HCT116 (cell line): ENCODE measurements around the gene RACK1.

Source experiments
- CBX3 ChIP-seq: IDR thresholded peaks from 2 replicates; pipeline ENCODE4 v1.6.1; 2012; ENCODE audit warnings: low read depth
- CEBPB ChIP-seq: IDR thresholded peaks from 2 replicates; pipeline ENCODE4 v1.6.1; 2012; ENCODE audit warnings: low read depth
- EGR1 ChIP-seq: IDR thresholded peaks from 2 replicates; pipeline ENCODE4 v1.6.1; 2012; ENCODE audit warnings: low read depth
- JUND ChIP-seq: IDR thresholded peaks from 2 replicates; pipeline ENCODE4 v1.6.1; 2012
- POLR2A ChIP-seq: IDR thresholded peaks from 2 replicates; pipeline ENCODE4 v1.7.0; 2011; ENCODE audit warnings: borderline replicate concordance; ENCODE audit not compliant: insufficient read depth, insufficient read length; ENCODE audit errors: extremely low read depth
- TCF7L2 ChIP-seq: IDR thresholded peaks from 2 replicates; pipeline ENCODE4 v1.7.0; 2011; ENCODE audit warnings: borderline replicate concordance, inconsistent platforms; ENCODE audit not compliant: insufficient read depth, insufficient read length; ENCODE audit errors: extremely low read depth
- YY1 ChIP-seq: IDR thresholded peaks from 2 replicates; pipeline ENCODE4 v1.6.1; 2011; ENCODE audit warnings: low read length, low read depth, moderate library complexity, mild to moderate bottlenecking; ENCODE audit not compliant: insufficient replicate concordance; ENCODE audit errors: extremely low read depth
- TF ChIP-seq, protein P1 (sequence below): IDR thresholded peaks from 2 replicates; pipeline ENCODE4 v1.6.1; 2012; ENCODE audit warnings: low read depth
- TF ChIP-seq, protein P2 (sequence below), 3 experiments: fragments of 200-600 bp in 1 of 3; sonication (generic) in 1 of 3; IDR thresholded peaks in 2 of 3; conservative IDR thresholded peaks in 1 of 3; 2 replicates each; pipeline ENCODE4 v1.5.1; 2012 to 2017; ENCODE audit warnings: low read depth in 2 of 3, low read length in 2 of 3, antibody characterized with exemption in 1 of 3, borderline replicate concordance in 1 of 3, control low read depth in 1 of 3, mild to moderate bottlenecking in 1 of 3, mixed read lengths in 1 of 3, mixed run types in 1 of 3, moderate library complexity in 1 of 3; ENCODE audit not compliant: insufficient read depth in 1 of 3

DNA sequence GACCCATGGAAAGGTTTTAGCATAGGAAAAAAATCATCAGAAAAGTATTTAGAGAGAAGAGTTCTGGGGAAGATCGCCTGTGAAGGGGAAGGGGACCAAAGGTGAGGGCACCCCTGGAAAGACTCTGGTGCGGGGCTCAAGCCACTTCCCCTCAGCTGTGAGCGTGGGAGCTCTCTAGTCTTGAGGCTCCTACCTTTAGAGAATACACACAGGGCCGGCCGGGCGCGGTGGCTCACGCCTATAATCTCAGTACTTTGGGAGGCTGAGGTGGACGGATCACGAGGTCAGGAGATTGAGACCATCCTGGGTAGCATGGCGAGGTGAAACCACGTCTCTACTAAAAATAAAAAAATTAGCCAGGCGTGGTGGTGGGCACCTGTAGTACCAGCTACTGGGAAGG is 13.7 kb downstream of the RACK1 start:
- TF ChIP-seq, protein P1, sequence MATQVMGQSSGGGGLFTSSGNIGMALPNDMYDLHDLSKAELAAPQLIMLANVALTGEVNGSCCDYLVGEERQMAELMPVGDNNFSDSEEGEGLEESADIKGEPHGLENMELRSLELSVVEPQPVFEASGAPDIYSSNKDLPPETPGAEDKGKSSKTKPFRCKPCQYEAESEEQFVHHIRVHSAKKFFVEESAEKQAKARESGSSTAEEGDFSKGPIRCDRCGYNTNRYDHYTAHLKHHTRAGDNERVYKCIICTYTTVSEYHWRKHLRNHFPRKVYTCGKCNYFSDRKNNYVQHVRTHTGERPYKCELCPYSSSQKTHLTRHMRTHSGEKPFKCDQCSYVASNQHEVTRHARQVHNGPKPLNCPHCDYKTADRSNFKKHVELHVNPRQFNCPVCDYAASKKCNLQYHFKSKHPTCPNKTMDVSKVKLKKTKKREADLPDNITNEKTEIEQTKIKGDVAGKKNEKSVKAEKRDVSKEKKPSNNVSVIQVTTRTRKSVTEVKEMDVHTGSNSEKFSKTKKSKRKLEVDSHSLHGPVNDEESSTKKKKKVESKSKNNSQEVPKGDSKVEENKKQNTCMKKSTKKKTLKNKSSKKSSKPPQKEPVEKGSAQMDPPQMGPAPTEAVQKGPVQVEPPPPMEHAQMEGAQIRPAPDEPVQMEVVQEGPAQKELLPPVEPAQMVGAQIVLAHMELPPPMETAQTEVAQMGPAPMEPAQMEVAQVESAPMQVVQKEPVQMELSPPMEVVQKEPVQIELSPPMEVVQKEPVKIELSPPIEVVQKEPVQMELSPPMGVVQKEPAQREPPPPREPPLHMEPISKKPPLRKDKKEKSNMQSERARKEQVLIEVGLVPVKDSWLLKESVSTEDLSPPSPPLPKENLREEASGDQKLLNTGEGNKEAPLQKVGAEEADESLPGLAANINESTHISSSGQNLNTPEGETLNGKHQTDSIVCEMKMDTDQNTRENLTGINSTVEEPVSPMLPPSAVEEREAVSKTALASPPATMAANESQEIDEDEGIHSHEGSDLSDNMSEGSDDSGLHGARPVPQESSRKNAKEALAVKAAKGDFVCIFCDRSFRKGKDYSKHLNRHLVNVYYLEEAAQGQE, result no peak
- TF ChIP-seq CEBPB (no peak), EGR1 (no peak), YY1 (no peak), POLR2A (no peak), JUND (no peak), CBX3 (no peak), TCF7L2 (no peak)
- TF ChIP-seq, protein P2, sequence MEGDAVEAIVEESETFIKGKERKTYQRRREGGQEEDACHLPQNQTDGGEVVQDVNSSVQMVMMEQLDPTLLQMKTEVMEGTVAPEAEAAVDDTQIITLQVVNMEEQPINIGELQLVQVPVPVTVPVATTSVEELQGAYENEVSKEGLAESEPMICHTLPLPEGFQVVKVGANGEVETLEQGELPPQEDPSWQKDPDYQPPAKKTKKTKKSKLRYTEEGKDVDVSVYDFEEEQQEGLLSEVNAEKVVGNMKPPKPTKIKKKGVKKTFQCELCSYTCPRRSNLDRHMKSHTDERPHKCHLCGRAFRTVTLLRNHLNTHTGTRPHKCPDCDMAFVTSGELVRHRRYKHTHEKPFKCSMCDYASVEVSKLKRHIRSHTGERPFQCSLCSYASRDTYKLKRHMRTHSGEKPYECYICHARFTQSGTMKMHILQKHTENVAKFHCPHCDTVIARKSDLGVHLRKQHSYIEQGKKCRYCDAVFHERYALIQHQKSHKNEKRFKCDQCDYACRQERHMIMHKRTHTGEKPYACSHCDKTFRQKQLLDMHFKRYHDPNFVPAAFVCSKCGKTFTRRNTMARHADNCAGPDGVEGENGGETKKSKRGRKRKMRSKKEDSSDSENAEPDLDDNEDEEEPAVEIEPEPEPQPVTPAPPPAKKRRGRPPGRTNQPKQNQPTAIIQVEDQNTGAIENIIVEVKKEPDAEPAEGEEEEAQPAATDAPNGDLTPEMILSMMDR (IDR thresholded peaks at IDR 0.05 in 2 of 3, conservative IDR thresholded peaks at IDR 0.05 in 1 of 3; ENCODE audit: borderline replicate concordance in 1 of 3, insufficient read depth in 1 of 3, low read depth in 2 of 3, low read length in 2 of 3), result no peak
